Ishikawa (cell line): ENCODE measurements around the gene ABCA9.

Experiments used
- CEBPB ChIP-seq: IDR thresholded peaks from 2 replicates; pipeline ENCODE4 v1.6.1; 2012
- CREB1 ChIP-seq: IDR thresholded peaks from 2 replicates; pipeline ENCODE4 v1.6.1; 2012; ENCODE audit warnings: low read depth
- EGR1 ChIP-seq: IDR thresholded peaks from 2 replicates; pipeline ENCODE4 v1.6.1; 2012
- EP300 ChIP-seq: IDR thresholded peaks from 2 replicates; pipeline ENCODE4 v1.6.1; 2012; ENCODE audit warnings: borderline replicate concordance
- FOXM1 ChIP-seq: IDR thresholded peaks from 2 replicates; pipeline ENCODE4 v1.6.1; 2012; ENCODE audit warnings: low read depth, borderline replicate concordance
- MAX ChIP-seq: IDR thresholded peaks from 2 replicates; pipeline ENCODE4 v1.6.1; 2012
- NFIC ChIP-seq: IDR thresholded peaks from 2 replicates; pipeline ENCODE4 v1.6.1; 2012
- RAD21 ChIP-seq: IDR thresholded peaks from 2 replicates; pipeline ENCODE4 v1.6.1; 2012; ENCODE audit warnings: low read depth
- TAF1 ChIP-seq: IDR thresholded peaks from 2 replicates; pipeline ENCODE4 v1.6.1; 2012; ENCODE audit warnings: low read depth, mild to moderate bottlenecking
- TCF12 ChIP-seq: IDR thresholded peaks from 2 replicates; pipeline ENCODE4 v1.6.1; 2012; ENCODE audit warnings: low read depth
- TEAD4 ChIP-seq: IDR thresholded peaks from 2 replicates; pipeline ENCODE4 v1.6.1; 2012
- USF1 ChIP-seq: IDR thresholded peaks from 2 replicates; pipeline ENCODE4 v1.6.1; 2012
- YY1 ChIP-seq: IDR thresholded peaks from 2 replicates; pipeline ENCODE4 v1.6.1; 2012; ENCODE audit warnings: low read depth
- ZBTB7A ChIP-seq: IDR thresholded peaks from 2 replicates; pipeline ENCODE4 v1.6.1; 2012; ENCODE audit warnings: low read depth
- TF ChIP-seq, protein P1 (sequence below): IDR thresholded peaks from 2 replicates; pipeline ENCODE4 v1.6.1; 2012; ENCODE audit warnings: low read depth, mild to moderate bottlenecking

ABCA9 gene

DNA sequence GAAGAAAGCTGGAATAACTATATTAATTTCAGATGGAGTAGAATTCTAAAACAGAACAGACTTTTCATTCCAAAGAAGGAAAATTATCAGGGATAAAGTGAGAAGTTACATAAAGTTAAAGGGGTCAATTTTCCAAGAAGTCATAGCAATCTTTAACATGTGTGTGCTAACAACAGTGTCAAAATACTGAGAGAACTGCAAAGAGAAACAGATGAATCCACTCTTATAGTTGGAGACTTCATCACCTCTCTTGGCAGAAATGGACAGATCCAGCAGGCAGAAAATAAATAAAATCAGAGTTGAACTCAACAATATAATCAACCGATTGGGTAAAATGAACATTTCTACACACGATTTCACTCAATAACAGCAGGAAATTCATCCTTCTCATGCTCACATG, 5.4 kb downstream of the ABCA9 start:
- no peak for TF ChIP-seq RAD21
- no peak for TF ChIP-seq NFIC
- TF ChIP-seq FOXM1: no peak
- TF ChIP-seq ZBTB7A: no peak
- TF ChIP-seq, protein P1, sequence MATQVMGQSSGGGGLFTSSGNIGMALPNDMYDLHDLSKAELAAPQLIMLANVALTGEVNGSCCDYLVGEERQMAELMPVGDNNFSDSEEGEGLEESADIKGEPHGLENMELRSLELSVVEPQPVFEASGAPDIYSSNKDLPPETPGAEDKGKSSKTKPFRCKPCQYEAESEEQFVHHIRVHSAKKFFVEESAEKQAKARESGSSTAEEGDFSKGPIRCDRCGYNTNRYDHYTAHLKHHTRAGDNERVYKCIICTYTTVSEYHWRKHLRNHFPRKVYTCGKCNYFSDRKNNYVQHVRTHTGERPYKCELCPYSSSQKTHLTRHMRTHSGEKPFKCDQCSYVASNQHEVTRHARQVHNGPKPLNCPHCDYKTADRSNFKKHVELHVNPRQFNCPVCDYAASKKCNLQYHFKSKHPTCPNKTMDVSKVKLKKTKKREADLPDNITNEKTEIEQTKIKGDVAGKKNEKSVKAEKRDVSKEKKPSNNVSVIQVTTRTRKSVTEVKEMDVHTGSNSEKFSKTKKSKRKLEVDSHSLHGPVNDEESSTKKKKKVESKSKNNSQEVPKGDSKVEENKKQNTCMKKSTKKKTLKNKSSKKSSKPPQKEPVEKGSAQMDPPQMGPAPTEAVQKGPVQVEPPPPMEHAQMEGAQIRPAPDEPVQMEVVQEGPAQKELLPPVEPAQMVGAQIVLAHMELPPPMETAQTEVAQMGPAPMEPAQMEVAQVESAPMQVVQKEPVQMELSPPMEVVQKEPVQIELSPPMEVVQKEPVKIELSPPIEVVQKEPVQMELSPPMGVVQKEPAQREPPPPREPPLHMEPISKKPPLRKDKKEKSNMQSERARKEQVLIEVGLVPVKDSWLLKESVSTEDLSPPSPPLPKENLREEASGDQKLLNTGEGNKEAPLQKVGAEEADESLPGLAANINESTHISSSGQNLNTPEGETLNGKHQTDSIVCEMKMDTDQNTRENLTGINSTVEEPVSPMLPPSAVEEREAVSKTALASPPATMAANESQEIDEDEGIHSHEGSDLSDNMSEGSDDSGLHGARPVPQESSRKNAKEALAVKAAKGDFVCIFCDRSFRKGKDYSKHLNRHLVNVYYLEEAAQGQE: no peak
- TF ChIP-seq YY1: no peak
- no peak for TF ChIP-seq CREB1
- TF ChIP-seq TCF12: no peak
- no peak for TF ChIP-seq MAX
- TF ChIP-seq TEAD4: no peak
- no peak for TF ChIP-seq CEBPB
- no peak for TF ChIP-seq TAF1
- TF ChIP-seq USF1: no peak
- TF ChIP-seq EGR1: no peak
- no peak for TF ChIP-seq EP300

GRCh38 chr17:69050999-69051775, 9.5 kb downstream of the ABCA9 start:
- no peak for TF ChIP-seq TAF1
- TF ChIP-seq NFIC: no peak

DNA sequence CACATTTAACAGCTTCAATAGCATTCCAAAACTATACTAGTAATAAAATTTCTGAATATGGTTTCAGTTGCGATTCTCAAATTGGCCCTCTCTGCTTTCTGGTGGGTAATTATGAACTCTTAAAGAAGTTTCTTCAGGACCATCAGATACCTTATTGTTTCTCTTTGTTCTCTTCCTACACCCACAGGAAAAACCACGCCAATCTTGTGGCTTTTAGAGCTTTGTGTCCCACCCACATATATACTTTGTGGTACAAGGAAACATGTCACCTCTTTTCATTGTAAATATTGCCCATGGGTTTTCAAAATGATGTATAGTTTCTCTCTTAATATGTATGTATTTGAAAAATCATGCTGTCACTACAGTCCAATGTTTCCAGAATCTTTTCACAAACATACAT, 12.1 kb downstream of the ABCA9 start:
- no peak for TF ChIP-seq EGR1
- TF ChIP-seq ZBTB7A: no peak
- TF ChIP-seq TAF1: no peak
- no peak for TF ChIP-seq USF1
- TF ChIP-seq, protein P1: no peak
- no peak for TF ChIP-seq TEAD4
- no peak for TF ChIP-seq FOXM1
- TF ChIP-seq MAX: no peak
- no peak for TF ChIP-seq CEBPB
- TF ChIP-seq NFIC: no peak
- TF ChIP-seq YY1: no peak
- no peak for TF ChIP-seq RAD21
- TF ChIP-seq TCF12: no peak
- TF ChIP-seq CREB1: no peak
- no peak for TF ChIP-seq EP300

- no peak for TF ChIP-seq YY1
- no peak for TF ChIP-seq MAX
- TF ChIP-seq EGR1: no peak
- no peak for TF ChIP-seq CEBPB
Observed at GRCh38 chr17:69047368-69048263, 13.1 kb downstream of the ABCA9 start.

DNA sequence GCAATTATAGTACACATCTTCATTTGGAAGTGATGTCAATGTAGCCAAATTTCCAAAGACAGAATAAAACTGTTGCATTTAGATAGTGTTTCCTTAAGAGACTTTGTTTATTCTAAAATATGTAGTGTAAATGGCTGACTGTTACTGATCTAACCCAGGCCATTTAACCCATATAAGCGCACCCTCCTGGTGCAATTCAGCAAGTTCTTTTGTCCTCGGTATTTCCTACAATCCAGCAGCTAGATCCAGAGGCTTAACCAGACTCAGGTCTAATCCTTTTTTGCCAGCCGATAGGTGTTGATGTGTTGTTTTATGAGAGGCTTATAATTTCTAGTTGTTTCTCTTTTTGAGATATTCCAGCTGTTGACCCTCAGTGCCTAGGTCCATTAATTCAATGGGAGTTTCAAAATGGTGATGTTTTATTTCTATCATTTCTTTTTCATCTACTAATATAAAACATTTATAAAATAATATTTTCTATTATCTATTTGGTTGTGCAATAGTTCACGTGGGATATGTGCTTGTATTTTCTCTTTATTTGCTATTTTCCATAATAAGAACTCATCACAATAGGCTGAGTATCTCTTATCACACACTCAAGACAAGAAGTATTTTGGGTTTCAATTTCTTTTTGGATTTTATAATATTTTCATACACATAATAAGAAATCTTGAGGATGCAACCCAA, 14.5 kb downstream of the ABCA9 start:
- TF ChIP-seq CREB1 (no peak), TAF1 (no peak), TCF12 (no peak), CEBPB (no peak), NFIC (no peak), RAD21 (no peak), MAX (no peak), FOXM1 (no peak), ZBTB7A (no peak), TEAD4 (no peak), USF1 (no peak)
- TF ChIP-seq, protein P1: no peak
